Lower leg skin (tissue), 3 donors: ENCODE data around the gene TP53BP2.

Experiments
- CTCF ChIP-seq, 3 donors: fragments of 450-650 bp; IDR thresholded peaks; one replicate each; pipeline ENCODE4 v1.5.1; 2016; ENCODE audit warnings: antibody characterized with exemption in 3 of 3, mild to moderate bottlenecking in 3 of 3, moderate library complexity in 2 of 3
- POLR2A ChIP-seq, 2 donors: fragments of 450-650 bp; IDR thresholded peaks; one replicate each; pipeline ENCODE4 v1.6.1; 2016 to 2017; ENCODE audit warnings: antibody characterized with exemption in 2 of 2, mild to moderate bottlenecking in 1 of 2, moderate library complexity in 1 of 2

- TF ChIP-seq CTCF (IDR thresholded peaks at IDR 0.05) (no peak), POLR2A (IDR thresholded peaks at IDR 0.05) (no peak)
Measured at GRCh38 chr1:223732993-223733798, 112.6 kb downstream of the TP53BP2 start.
